HG03108 (cell line): ENCODE results near the gene NDUFA11.
"Not testable (repeated sequence)": the region's sequence is repeated elsewhere in the genome, so short reads cannot be mapped to it uniquely, and the experiment has no call there.

Experiments used
- ATAC-seq: cut with Tn5 transposase; IDR thresholded peaks from one replicate; pipeline ENCODE4 v1.9.1; 2021; ENCODE audit warnings: moderate library complexity; ENCODE audit not compliant: unreplicated experiment

Gene NDUFA11

GRCh38 chr19:5891572-5891937 lies 12.0 kb downstream of the NDUFA11 start:
- no peak for ATAC-seq

GRCh38 chr19:5890099-5890498 lies 13.5 kb downstream of the NDUFA11 start:
- ATAC-seq, result no peak

- ATAC-seq, result no peak
Observed at GRCh38 chr19:5889288-5889971, 14.2 kb downstream of the NDUFA11 start.

GRCh38 chr19:5884065-5884811 lies 19.4 kb downstream of the NDUFA11 start:
- not testable (repeated sequence) for ATAC-seq

GRCh38 chr19:5883157-5883873 lies 20.3 kb downstream of the NDUFA11 start:
- ATAC-seq, result not testable (repeated sequence)

GRCh38 chr19:5882421-5882968 lies 21.1 kb downstream of the NDUFA11 start:
- ATAC-seq, result no peak

- no peak for ATAC-seq
Observed at GRCh38 chr19:5881543-5882299, 21.9 kb downstream of the NDUFA11 start.

GRCh38 chr19:5880604-5881078 lies 22.9 kb downstream of the NDUFA11 start:
- ATAC-seq, result no peak

- no peak for ATAC-seq
Observed at GRCh38 chr19:5880196-5880595, 23.4 kb downstream of the NDUFA11 start.

GRCh38 chr19:5877882-5878281 lies 25.7 kb downstream of the NDUFA11 start:
- ATAC-seq, result no peak

GRCh38 chr19:5877427-5877826 lies 26.2 kb downstream of the NDUFA11 start:
- no peak for ATAC-seq

- ATAC-seq, result not testable (repeated sequence)
Observed at GRCh38 chr19:5874496-5874895, 29.1 kb downstream of the NDUFA11 start.

- no peak for ATAC-seq
Observed at GRCh38 chr19:5873617-5874199, 29.9 kb downstream of the NDUFA11 start.

- no peak for ATAC-seq
Observed at GRCh38 chr19:5870986-5871394, 32.6 kb downstream of the NDUFA11 start.

- ATAC-seq, result no peak
Observed at GRCh38 chr19:5867201-5868136, 36.1 kb downstream of the NDUFA11 start.

- ATAC-seq, result no peak
Observed at GRCh38 chr19:5865772-5866171, 37.8 kb downstream of the NDUFA11 start.

GRCh38 chr19:5864725-5865486 lies 38.7 kb downstream of the NDUFA11 start:
- ATAC-seq, result no peak

- no peak for ATAC-seq
Observed at GRCh38 chr19:5864013-5864720, 39.4 kb downstream of the NDUFA11 start.
